ENCODE data around the gene PLXNA4.

DNA sequence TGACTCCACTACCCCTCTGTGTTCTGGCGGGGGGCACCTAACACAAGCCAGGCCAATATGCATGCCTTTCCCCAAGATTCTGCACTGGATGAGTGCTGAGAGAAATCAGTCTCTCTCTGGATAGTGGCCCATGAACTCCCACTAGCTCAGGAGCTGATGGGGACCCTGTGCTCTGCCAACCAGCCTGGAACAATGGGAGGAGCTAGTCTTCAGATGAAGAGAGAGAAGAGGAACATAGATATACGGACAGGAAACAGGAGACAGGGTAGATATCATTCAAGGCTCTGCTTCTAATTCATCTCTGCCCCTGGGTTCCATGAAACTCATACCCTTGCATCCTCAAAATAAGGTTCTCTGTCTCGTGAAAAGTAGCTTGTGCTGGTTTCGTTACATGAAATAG is 27.9 kb upstream of the PLXNA4 start:
- no peak for TF ChIP-seq EZH2 (IDR thresholded peaks at IDR 0.05; ENCODE audit: insufficient read depth, poor library complexity, severe bottlenecking)
- TF ChIP-seq EZH2phosphoT487 (IDR thresholded peaks at IDR 0.05; ENCODE audit: insufficient read depth, low read depth), result no peak

All from GM23248 (cell line).